ENCODE data around the gene CFAP141.
A peak's percentile ranks its signal among the peaks of the same experiment; 100 is the strongest.
"Not testable (repeated sequence)": the region's sequence is repeated elsewhere in the genome, so short reads cannot be mapped to it uniquely, and the experiment has no call there.

CFAP141 gene

DNA sequence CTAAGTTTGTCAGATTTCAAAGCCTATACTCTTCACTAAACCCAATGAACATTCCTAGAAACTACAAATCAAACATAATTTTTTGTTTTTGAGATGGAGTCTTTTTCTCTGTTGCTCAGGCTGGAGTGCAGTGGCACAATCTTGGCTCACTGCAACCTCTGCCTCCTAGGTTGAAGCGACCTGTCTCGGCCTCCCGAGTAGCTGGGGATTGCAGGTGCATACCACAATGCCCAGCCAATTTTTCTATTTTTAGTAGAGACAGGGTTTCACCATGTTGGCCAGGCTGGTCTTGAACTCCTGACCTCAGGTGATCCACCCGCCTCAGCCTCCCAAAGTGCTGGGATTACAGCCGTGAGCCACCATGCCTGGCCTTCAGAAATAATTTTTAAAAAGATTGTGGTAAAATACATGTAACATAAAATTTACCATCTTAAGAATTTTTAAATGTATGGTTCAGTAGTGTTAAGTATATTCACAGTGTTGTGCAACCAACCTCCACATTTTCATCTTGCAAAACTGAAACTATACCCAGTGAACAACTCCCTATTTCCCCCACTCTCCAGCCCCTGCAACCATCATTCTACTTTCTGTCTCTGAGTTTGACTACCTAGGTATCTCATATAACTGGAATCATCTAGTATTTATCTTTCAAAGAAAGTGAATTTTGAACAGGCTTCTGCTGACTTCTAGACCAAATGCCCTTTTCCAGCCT is 2.7 kb upstream of the CFAP141 start:
- no peak for DNase-seq (ENCODE audit: low read depth in 2 of 2)

DNA sequence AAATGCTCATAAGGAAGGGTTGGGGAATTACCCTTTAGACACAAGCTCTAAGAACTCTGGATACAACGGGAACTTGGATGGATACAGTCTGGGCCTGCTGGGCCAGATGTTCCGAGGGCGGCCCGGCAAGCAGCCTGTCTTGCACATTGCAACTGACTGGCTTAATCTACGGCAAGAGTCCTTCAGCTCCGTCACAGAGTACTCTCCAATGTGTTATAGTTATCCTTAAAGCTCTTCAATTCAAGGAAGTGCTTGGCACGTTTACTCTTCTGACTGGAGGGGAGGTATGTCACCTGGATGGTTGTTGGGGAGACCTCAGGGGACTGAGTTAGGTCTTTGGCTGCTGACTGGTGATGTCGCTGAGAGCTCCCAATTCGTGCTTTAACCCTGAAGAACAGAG is 1.1 kb upstream of the CFAP141 start:
- DNase-seq (ENCODE audit: low read depth in 2 of 2): no peak

DNA sequence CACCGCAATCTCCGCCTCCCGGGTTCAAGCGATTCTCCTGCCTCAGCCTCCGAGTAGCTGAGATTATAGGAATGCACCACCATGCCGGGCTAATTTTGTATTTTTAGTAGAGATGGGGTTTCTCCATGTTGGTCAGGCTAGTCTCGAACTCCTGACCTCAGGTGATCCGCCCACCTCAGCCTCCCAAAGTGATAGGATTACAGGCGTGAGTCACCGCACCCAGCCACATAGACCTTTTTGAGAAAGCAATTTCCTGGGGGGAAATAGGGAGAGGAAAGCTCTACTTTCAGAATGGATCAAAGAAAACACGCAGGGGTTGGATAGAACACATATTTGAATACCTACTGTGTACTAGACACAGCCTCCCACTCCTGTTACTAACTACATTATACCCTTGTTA is 355 bp downstream of the CFAP141 start:
- not testable (repeated sequence) for DNase-seq (ENCODE audit: low read depth in 2 of 2)

DNA sequence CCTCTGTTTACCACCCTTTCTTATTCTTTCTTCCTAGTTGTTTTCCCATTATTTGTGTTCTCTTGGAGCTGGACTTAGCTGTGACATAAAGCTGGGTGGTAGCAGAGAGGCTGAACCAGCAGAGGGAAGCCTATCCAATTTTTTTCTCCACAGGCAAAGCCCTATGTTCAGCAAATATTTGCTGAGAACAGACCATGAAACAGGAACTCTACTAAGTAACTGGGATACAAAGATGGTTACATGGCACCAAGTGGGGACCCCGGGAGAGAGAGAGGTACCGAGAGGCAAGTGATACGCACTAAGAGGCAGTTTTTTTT is 6.6 kb downstream of the CFAP141 start:
- DNase-seq (ENCODE audit: low read depth in 2 of 2): no peak

DNA sequence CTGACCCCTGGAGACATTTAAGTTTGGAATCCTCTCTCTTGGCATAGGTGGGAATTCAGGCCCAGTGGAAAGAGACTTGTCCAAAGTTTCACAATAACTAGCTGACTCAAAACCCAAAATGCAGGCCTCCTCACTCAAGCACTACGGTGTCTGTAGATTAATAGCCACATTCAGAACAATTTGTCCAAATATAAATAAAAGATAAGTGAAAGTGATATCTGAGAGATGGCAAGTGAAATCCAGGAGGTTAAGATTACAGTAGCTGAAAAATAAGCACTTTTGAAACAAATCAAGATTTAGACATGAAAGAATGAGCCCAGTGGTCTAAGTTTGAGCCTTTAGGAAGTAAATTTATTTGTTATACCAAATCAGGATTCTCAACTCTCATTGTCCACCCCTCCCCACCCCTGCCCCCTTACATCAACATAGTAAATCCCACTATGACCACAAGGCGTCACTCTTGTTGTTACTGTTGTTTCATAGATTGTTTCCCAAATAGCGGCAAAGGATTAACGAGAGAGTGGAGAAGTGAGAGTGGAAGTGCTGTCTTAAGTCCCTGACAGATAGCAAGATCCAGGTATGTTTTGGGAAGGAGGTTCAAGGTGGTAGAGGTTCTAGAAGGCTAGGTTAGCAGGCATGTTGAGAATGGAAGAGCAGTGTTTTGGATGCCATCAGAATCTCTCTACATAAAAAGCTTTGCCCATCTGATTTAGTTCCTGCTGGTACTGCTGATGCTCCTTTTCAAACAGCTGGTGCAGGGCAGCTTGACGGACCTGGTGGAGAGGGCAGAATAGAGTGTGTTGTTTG is 7.2 kb downstream of the CFAP141 start:
- no peak for DNase-seq (ENCODE audit: low read depth in 2 of 2)

DNA sequence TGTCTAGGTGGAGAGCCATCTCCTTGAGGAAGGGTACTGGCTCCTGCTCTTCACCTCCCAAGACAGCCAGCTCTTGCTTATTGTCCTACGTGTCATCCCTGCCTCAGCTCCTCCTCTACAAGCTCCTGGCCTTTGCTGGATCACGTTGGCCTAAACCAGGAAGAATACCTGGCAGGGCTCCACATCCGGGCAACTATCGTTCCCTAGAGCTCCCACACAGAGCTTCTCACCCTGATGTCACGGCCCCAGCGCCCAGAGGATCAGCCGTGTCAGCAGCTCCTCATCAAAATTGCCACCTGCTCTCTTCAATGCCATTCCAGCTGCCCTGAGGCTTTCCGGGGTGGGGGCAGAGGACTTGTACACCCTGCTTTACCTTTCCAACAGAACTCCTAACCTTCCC is 12.3 kb downstream of the CFAP141 start:
- no peak for DNase-seq (ENCODE audit: low read depth in 2 of 2)

DNA sequence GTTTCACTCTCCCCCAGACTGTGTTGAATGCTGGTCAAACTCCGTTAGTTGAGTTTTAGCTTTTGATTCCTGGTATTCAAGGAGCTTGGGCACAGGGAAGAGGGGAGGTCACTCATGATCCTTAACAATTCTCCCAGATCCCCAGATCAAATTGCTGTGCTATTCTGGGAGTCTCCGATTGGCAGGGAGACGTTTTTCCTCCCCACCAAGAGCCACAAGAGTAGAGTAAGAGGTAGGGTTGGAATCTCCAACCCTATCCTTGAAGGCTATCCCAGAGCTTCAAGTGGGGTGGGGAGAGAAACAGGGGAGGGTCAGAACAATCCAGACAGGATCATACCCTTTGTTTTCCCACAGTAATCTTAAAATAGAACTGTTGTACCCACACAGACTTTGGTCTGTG is 13.7 kb downstream of the CFAP141 start:
- DNase-seq (ENCODE audit: low read depth in 2 of 2): no peak

DNA sequence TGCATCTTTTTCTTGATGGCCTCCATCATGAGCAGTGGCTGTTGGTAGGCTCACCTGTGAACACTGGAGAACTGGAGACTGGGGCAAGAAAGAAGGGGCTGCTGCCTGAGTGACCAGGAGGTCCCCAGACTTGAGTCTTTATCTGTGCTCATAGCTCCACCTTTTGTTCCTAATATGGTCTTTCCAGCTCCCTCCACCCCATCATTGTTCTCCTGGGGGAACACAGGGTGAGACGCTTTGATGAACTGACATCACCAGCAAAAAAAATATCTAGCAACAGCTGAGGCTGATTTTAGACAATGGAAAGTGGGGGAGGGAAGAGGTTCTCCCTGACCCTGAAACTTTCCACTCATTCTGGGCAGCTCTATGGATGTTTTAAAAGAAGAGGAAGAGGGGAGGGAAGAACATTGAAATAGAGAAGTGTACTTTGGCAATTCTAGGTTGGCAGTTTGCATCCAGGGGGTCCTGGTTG is 14.1 kb downstream of the CFAP141 start, which contains the start of gene TPM3:
Gene TPM3 (minus strand): TSS at position 111 of the 472 bp plus-strand sequence. CDS start 82 bp downstream, at position 29.
- no peak for DNase-seq (ENCODE audit: low read depth in 2 of 2)

DNA sequence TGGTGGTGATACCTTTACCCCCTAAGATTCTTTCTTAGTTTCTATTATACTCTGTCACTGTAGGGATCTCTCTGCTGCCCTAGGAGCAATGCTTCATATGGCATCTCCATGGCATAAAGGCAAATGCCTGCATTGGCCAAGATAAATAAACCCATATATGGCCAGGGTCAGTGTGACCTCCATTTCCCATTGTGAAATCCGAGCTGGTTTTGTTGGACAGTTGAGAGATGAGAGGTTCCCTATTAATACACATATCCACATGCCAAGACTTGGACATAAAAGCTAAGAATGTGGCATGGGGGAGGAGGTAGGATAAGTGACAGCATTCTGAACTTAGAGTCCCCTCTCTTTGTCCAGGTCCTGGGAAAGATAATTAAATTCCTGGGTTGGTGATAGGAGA is 15.6 kb downstream of the CFAP141 start:
- DNase-seq (ENCODE audit: low read depth in 2 of 2): no peak

DNA sequence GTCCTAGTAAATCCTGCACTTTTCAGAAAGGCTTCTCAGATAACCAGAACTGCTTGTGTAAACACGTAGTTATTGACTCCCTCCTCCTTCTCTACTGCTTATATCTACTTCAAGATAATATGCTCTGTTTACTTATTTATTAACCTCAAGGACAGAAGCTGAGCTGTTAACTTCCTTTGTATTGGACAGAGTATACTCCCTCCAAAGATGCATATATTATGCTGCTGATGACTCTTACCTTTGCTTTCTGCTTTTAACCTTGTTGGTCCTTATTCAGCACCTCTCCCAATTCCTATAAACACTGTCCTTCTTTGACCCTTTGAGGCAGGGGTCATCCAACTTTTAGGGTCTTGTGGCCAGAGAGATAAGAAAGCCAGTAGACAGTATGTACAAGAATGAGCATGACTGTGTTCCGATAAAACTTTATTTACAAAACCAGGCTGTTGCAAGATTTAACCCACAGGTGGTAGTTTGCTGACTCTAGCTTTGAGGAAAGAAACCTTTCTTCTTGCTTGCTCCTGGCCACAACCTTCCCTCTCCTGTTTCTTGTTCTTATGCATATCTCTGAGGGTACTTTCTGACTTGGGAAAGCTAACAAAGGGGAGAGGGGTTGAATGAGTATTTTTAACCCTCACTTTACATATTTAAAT is 19.2 kb downstream of the CFAP141 start:
- DNase-seq (ENCODE audit: low read depth in 2 of 2): no peak

DNA sequence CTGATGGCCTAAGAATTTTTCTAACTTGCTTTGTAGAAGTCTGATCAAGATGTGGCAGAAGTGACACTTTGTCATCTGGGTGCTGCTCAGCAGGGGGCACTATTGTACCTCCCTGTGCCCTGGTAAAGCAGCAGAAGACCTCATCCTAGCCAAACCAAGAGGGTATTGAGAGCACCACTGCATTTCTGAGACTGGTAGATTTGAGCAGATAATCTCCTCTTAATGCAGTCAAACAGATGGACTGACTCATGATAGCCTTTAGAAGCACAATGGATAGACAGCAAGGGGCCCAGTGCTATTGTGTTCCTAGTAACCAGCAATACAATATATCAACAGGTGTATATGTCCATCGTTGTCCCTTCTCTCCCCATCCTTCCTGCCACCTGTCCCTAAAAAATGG is 20.0 kb downstream of the CFAP141 start:
- DNase-seq (ENCODE audit: low read depth in 2 of 2): peak; percentile 20 to 48

DNA sequence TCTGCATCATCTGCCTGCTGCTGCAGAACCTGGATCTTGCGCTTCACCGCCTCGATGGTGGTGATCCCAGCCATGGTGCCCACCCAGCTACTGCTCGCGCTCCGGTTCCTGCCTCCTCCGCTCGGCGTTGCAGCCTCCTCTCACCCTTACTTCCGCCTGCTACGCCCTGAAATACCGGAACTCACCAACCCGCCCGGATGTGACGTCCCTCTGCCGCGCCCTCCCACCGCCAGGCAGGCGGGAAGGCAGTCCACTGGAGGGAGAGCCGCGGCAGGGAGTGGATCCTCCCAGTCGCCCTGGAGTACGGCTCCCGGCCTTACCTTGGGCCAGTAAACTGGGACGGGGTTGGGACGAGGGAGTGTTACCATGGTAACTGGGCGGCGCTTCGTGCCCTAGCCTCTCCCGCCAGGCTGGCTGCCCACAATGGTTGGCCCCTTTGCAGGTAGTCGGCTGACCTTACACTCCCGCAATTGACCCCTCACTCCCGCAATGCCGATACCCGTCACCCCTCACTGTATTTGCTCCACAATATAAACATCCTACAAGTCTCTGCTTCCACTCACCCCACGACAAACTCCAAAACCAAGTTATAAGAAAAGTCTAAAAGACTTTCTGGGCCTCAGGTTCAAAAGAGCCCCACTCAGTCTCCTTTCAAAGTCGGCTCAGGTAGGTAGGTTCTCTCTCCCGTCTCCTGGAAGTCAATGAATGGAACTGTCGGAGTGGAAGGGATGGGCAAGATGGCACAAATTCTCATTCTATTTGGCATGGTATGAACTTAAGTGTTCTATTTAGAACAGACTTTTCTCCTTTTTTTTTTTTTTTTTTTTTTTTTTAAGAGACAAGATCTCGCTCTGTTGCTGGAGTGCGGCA is 22.9 kb downstream of the CFAP141 start:
- DNase-seq (ENCODE audit: low read depth in 2 of 2): peak; percentile 88

DNA sequence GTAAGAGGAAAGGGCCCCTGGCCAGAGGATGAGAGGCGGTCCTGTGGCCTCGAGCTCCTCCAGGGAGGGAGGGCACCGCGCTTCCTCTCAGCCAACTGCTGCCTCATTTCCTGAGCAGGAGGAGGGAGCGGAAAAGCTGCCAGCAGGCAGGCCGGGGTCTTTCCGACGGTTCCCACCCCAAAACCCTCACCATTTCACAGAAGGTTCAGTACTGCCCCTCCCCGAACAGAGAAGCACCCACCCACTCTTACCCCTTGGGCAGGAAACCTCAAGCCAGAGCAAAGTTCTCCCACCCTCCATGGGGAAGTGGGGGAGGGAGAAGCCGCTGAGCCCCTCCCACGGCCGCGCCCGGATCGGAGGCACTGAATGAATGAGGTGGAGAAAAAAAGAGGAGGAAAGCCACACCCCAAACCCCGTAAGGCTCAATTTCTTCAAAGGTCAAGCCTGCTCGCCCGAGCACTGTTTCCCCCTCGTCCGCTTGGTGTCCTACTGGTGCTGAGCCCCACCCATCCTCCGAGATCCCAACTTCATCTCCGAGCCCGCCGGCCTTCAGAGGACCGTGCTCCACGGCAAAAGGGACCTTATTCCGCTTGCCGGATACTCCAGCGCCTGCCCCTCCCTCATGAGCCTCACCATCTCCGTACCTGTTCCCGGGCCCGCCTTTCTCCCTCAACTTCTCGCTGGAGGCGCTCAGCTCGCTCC is 23.6 kb downstream of the CFAP141 start:
- peak; percentile 49 to 58 for DNase-seq (ENCODE audit: low read depth in 2 of 2)

DNA sequence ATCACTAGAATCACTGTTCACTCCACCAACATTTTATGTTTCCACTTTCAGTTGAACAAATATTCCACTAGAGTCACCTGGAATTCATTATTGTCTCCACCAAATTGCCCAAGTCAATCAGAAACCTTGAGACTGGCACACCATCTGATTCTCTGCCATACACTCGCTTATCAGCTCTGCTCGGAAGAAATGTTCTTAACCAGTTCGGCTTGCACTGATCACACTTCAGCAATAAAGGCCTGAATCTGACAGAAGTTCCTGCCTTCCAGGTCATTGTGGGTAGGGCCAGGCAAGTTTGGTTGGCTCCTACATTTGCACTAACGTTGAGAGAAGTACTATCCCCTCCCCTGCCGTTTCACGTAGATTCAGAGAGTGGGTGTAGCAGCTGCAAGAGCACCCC is 24.2 kb downstream of the CFAP141 start:
- no peak for DNase-seq (ENCODE audit: low read depth in 2 of 2)

DNA sequence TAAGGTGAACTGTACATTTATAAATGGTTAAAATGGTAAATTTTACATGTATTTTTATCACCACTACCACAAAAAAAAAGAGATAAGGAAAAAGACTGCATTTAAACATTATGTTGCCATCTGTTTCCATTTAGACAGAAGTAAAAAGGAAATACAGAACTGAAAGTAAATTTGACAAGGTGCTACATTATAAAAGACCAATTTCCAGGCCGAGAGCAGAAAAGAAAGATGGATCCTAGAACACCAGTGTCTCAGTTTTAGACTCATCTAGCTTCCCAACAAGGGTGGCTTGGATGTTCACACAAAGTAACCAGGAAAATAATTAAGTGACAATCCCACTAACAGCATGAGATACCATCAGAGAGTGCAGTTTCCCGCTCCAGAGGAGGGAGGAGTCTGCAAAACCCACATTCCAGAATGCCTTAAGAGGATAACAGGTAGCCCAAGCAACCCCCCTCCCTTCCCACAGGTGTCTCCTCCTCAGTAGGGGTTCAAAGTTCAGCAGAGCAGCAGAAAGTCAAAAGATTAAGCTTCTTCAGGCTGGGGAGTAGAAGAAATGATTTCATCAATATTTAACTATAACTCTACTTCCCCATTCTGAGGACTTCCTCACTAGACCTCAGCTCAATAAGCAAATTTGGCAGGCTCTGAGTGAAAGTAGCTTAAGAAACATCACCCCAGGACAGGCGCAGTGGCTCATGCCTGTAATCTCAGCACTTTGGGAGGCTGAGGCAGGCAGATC is 26.0 kb downstream of the CFAP141 start:
- no peak for DNase-seq (ENCODE audit: low read depth in 2 of 2)

DNA sequence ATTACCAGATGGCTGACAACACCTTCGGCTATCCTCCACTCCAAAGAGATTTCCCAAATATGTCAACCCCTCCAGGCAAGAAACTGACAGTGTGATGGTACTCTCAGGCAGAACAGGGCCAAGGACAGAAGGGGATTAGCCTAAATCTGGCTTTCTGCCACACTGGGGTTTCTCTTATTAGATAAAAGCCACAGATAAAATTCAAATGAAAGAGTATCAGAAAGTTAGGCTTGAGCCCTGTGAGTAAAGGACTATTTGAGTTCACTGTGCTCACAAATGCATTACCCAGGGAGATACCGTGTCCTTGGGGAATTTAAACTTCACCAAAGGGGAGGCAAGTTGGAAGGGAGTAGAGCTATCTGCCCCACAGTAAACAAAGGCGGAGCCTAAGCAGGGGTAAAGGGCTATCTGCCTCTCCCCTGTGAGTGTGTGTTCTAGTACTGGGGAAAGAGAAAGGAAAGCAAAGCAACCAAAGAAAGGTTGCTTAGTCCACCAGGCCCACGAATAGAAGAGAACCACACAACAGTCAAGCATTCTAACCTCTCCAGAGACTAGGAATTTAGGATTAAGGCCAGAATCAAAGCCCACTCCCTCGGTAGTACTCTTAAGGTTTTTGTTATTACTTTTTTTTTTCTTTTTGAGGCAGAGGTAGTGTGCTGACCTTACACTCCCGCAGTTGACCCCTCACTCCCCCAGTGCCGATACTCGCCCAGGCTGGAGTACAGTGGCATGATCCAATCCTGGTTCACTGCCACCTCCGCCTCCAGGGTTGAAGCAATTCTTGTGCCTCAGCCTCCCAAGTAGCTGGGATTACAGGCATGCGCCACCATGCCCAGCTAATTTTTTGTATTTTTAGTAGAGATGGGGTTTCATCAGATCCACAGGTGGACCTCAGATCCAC is 27.0 kb downstream of the CFAP141 start:
- no peak for DNase-seq (ENCODE audit: low read depth in 2 of 2)

DNA sequence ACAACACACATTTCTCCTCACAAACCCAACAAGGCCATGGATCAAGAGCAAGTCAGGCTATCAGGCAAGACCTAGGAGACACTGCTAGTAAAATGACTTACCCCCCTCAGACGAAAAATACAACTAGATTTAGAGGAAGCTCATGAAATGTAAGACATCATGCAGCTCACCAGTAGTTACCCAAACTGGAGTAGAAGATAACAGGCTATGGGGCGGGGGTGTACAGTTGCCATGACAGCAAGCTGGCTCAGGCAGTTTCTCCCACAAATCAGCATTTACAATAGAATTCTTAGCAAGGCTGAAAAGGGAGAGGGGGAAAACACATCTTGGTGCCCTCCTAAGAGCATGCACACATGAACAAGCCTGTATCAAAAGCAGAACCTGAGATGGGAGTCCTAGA is 28.1 kb downstream of the CFAP141 start:
- DNase-seq (ENCODE audit: low read depth in 2 of 2): no peak

DNA sequence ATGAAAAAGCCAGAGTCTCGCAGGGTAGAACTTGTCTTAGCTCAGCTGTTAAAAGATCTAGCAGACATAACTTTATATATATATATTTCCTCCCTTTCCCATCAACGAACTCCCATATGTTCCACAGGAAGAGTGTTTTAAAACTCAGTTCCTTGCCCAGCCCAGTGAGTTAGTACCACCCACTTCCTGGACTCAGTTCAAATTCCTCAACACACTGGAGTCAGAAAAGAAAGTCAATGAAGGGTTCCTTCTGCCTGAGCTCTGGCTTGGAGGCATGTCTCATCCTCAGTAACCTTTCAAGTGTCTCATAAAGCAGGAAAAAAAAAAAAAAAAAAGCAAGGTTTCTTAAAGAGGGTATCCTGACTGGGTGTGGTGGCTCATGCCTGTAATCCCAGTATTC is 29.8 kb downstream of the CFAP141 start:
- no peak for DNase-seq (ENCODE audit: low read depth in 2 of 2)

DNA sequence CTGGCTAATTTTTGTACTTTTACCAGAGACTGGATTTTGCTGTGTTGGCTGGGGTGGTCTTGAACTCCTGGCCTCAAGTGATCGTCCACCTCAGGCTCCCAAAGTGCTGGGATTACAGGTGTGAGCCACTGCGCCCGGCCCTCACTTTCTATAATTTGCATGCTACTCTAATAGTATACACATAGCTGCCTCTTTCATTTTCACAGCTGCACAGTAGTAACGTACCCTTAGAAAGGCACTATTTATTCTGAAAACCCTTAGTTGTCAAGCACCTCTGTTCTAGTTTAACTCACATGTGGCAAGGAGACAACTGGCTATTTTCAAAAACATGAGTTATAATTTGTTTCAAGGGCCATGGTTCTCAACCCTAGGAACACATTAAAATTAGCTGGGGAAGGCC is 31.5 kb downstream of the CFAP141 start:
- no peak for DNase-seq (ENCODE audit: low read depth in 2 of 2)
